HG03575 (cell line): ENCODE measurements around the gene DBN1.

Source experiments
- ATAC-seq: cut with Tn5 transposase; IDR thresholded peaks from one replicate; pipeline ENCODE4 v1.9.1; 2021; ENCODE audit not compliant: unreplicated experiment, insufficient number of reproducible peaks, low FRiP score; ENCODE audit errors: extremely low read depth

The DBN1 gene

GRCh38 chr5:177437623-177438022 is 35.8 kb downstream of the DBN1 start:
- ATAC-seq: no peak

GRCh38 chr5:177435847-177436536 is 37.4 kb downstream of the DBN1 start:
- no peak for ATAC-seq

GRCh38 chr5:177434942-177435738 is 38.3 kb downstream of the DBN1 start:
- no peak for ATAC-seq

- no peak for ATAC-seq
Observed at GRCh38 chr5:177434437-177434836, 39.0 kb downstream of the DBN1 start.

DNA sequence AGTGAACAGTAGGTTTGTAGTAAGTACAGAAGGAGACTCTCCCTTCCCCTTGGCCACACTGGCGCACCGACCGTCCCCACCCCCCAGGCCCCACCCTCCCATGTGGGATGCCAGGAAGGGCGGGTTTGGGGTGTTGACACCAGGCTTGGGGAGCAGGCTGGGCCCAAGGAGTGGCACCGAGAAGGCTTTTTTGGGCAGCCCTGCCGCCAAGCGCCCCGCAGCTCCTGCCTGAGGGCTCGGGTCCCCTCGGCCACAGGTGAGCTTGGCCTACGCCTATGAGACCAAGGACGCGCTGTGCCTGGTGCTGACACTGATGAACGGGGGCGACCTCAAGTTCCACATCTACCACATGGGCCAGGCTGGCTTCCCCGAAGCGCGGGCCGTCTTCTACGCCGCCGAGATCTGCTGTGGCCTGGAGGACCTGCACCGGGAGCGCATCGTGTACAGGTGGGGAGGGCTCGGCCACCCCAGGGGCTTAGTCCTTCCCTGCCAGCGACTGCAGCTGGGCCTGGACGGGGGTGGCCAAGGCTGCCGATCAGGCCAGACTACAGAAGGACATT is 39.7 kb downstream of the DBN1 start:
- ATAC-seq: no peak

GRCh38 chr5:177432839-177433657 is 40.4 kb downstream of the DBN1 start:
- ATAC-seq: no peak

- ATAC-seq: no peak
Observed at GRCh38 chr5:177432143-177432838, 41.1 kb downstream of the DBN1 start.

DNA sequence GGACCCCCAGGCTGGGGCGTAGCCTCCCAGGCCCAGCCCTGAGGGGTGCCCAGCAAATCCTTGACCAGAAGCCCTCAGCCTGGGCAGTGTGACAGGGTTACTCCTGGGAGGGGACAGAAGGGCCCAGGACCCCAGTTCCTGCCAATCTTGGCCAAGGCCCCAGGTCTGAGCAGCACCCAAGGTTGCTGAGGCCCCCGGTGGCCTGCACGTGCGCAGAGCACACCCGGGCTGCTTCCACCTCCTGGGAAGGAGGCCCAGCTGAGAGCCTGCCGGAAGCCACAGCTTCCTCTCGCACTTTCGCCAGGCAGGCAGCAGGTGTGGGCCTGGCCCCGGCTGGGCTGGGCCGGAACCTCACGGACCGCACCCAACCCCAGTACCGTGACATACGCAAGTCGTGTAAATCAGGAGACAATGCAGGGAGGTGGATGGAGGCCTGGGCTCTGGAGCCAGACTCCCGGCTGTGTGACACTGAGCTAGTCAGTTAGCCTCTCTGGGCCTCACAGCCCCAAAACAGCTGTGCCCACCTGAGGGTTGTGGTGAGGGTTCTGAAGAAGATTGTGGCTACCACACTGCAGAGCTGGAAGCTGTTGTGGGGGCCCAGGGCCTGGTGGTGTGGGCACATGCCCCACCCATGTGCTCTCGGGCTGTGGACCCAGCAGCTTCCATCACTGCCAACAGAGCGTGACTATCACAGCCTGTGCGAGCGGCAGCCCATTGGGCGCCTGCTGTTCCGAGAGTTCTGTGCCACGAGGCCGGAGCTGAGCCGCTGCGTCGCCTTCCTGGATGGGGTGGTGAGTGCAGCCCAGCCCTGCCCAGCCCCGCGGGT is 41.9 kb downstream of the DBN1 start:
- ATAC-seq: peak; percentile 28

DNA sequence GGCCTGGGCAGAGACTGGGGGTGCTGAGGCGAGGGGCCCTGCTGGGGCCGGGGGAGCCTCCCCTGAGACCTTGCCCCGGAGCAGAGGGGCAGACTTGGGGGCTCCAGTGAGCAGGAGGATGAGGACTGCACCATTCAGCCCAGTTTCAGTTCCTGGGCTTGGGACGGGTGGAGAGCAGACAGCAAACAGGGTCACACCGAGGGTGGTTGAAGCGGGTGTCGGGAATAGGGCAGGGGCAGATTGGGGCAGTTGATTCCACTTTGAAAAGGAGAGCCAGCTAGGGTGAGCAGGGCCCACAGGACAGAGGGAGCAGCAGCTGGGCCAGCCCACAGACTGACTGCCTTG is 42.5 kb downstream of the DBN1 start:
- ATAC-seq: no peak

GRCh38 chr5:177430140-177430951 is 43.1 kb downstream of the DBN1 start:
- ATAC-seq: no peak

DNA sequence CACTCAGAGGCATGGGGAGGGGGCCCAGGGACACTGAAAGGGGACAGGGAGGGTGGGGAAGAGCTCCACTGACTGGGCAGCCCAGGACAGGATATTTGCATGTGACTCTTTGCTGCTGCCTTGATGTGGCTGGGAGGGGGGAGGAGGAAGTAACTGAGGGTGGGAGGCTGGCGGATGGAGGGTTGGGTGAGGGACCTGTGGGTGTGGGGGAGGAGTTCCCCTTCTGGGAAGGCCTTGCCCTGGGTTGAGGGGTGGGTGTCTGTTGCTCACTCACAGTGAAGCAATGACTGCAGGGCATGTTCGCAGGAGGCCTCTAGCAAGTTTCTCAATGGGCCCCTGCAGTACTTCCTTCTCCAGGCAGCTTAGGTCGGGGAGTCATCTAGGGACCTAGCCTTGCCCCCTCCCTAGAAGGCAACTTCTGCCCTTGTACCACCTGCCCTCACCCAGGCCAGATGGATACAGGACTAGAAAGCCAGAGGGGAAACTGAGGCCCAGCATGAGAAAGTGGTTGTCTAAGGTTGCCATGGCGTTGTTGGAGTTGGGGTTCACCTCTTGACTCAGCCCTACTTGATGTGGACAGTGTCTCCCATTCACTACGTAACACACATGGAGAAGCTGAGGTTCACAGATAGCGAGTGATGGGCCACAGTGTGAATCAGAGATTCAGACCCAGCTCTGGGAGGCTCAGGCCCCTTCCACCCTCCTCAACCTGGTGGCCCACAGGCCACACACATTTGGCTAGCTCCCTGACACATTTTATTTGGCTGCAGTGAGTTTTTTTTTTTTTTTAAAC is 44.0 kb downstream of the DBN1 start:
- ATAC-seq: no peak

GRCh38 chr5:177428574-177429217 is 44.7 kb downstream of the DBN1 start:
- no peak for ATAC-seq

GRCh38 chr5:177427919-177428573 is 45.4 kb downstream of the DBN1 start:
- no peak for ATAC-seq

GRCh38 chr5:177427211-177427822 is 46.1 kb downstream of the DBN1 start:
- no peak for ATAC-seq

DNA sequence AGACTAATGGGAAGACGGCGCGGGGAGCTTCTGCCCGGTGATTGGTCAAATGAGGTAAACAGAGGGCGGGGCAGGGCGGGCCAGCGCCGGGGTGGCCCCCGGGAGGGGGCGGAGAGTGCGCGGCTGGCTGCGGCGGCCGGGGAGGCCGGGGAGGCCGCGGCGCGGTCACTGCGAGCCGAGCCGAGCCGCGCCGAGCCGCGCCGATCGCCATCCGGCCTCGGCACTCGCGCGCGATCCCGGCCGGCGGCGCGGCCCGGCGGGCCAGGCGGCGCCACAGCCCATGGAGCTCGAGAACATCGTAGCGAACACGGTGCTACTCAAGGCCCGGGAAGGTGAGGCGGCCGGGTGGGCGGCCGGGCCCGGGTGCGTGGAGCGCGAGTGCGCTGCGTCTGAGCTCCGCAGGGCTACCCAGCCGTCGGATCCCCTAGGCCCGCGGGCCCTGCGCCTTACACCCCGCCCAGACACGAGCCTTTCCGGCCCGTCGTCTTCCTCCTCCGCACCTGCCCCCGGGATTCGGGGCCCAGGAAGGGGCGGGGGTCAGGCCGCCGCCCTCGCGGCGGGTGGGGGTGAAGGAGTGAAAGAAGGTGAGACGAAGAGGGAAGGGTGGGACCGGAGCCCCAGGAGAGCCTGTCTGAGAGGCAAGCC is 46.7 kb downstream of the DBN1 start, which contains the start of gene GRK6:
TSS of gene GRK6 (plus strand) at position 111 of the 645 bp plus-strand sequence. CDS start at position 281, 170 bp downstream.
- no peak for ATAC-seq
